ENCODE results near the gene FSTL4. TPM values are rescaled to one million over a fixed set of nuclear protein-coding genes. Genes with fewer than 3 reads are reported as not detected.

Gene FSTL4
- total and polyA plus RNA-seq, 4 donors = 0.02 to 0.18 TPM; not detected in 2

- Histone ChIP-seq H3K27ac (ENCODE audit: low read depth in 1 of 2, low read length in 2 of 2) (no peak overlapping the region), H3K9ac (ENCODE audit: low read depth in 1 of 2, low read length in 2 of 2) (no peak overlapping the region)
- 92% methylated on average over 17 of the region's 17 CpGs for WGBS
Observed at GRCh38 chr5:133290669-133291240, 321.6 kb downstream of the FSTL4 start.

More at GRCh38 chr5:133290669-133291240, 321.6 kb downstream of the FSTL4 start:
- H3K9me3 ChIP-seq (ENCODE audit: control insufficient read depth in 4 of 4, low read length in 3 of 4) = no peaks in the 10 kb centered on the region
- H3K27me3 ChIP-seq (ENCODE audit: control insufficient read depth in 4 of 4, insufficient read depth in 4 of 4, low read length in 3 of 4) = no peaks in the 10 kb centered on the region
- TF ChIP-seq, protein P1, sequence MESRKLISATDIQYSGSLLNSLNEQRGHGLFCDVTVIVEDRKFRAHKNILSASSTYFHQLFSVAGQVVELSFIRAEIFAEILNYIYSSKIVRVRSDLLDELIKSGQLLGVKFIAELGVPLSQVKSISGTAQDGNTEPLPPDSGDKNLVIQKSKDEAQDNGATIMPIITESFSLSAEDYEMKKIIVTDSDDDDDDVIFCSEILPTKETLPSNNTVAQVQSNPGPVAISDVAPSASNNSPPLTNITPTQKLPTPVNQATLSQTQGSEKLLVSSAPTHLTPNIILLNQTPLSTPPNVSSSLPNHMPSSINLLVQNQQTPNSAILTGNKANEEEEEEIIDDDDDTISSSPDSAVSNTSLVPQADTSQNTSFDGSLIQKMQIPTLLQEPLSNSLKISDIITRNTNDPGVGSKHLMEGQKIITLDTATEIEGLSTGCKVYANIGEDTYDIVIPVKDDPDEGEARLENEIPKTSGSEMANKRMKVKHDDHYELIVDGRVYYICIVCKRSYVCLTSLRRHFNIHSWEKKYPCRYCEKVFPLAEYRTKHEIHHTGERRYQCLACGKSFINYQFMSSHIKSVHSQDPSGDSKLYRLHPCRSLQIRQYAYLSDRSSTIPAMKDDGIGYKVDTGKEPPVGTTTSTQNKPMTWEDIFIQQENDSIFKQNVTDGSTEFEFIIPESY (IDR thresholded peaks at IDR 0.05) = no peak
- TF ChIP-seq SP1 (IDR thresholded peaks at IDR 0.05) = no peak
- TF ChIP-seq RXRA (IDR thresholded peaks at IDR 0.05) = no peak
- no peak for TF ChIP-seq FOXA2 (IDR thresholded peaks at IDR 0.05)
- no peak for TF ChIP-seq RAD21 (IDR thresholded peaks at IDR 0.05)
- TF ChIP-seq, protein P2, sequence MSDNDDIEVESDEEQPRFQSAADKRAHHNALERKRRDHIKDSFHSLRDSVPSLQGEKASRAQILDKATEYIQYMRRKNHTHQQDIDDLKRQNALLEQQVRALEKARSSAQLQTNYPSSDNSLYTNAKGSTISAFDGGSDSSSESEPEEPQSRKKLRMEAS (IDR thresholded peaks at IDR 0.05) = no peak
- TF ChIP-seq CTCF (IDR thresholded peaks at IDR 0.05; ENCODE audit: low read depth, low read length, missing input control) = no peak
- TF ChIP-seq GABPA (IDR thresholded peaks at IDR 0.05 in 1 of 2, conservative IDR thresholded peaks at IDR 0.05 in 1 of 2) = no peak
- TF ChIP-seq FOXA1 (IDR thresholded peaks at IDR 0.05) = no peak
- TF ChIP-seq HNF4G (IDR thresholded peaks at IDR 0.05) = no peak
- TF ChIP-seq, protein P3, sequence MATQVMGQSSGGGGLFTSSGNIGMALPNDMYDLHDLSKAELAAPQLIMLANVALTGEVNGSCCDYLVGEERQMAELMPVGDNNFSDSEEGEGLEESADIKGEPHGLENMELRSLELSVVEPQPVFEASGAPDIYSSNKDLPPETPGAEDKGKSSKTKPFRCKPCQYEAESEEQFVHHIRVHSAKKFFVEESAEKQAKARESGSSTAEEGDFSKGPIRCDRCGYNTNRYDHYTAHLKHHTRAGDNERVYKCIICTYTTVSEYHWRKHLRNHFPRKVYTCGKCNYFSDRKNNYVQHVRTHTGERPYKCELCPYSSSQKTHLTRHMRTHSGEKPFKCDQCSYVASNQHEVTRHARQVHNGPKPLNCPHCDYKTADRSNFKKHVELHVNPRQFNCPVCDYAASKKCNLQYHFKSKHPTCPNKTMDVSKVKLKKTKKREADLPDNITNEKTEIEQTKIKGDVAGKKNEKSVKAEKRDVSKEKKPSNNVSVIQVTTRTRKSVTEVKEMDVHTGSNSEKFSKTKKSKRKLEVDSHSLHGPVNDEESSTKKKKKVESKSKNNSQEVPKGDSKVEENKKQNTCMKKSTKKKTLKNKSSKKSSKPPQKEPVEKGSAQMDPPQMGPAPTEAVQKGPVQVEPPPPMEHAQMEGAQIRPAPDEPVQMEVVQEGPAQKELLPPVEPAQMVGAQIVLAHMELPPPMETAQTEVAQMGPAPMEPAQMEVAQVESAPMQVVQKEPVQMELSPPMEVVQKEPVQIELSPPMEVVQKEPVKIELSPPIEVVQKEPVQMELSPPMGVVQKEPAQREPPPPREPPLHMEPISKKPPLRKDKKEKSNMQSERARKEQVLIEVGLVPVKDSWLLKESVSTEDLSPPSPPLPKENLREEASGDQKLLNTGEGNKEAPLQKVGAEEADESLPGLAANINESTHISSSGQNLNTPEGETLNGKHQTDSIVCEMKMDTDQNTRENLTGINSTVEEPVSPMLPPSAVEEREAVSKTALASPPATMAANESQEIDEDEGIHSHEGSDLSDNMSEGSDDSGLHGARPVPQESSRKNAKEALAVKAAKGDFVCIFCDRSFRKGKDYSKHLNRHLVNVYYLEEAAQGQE (IDR thresholded peaks at IDR 0.05) = no peak
- no peak for TF ChIP-seq HNF4A (conservative IDR thresholded peaks at IDR 0.05)
- TF ChIP-seq TAF1 (conservative IDR thresholded peaks at IDR 0.05) = no peak
- TF ChIP-seq YY1 (IDR thresholded peaks at IDR 0.05) = no peak
- TF ChIP-seq JUND (IDR thresholded peaks at IDR 0.05) = no peak
- no peak for TF ChIP-seq NR2F2 (IDR thresholded peaks at IDR 0.05)
- no peak for TF ChIP-seq EGR1 (IDR thresholded peaks at IDR 0.05; ENCODE audit: low read depth in 2 of 2)
- no peaks in the 10 kb centered on the region for H3K36me3 ChIP-seq (ENCODE audit: control insufficient read depth in 4 of 4, insufficient read depth in 3 of 4, low read depth in 1 of 4, low read length in 3 of 4)
- DNase-seq (ENCODE audit: low spot score) = no peak
- no peak overlapping the region for H3K4me3 ChIP-seq (ENCODE audit: low read depth in 1 of 3, low read length in 3 of 3)
- H3K4me1 ChIP-seq (ENCODE audit: control insufficient read depth in 4 of 4, insufficient read depth in 4 of 4, low read length in 3 of 4) = peaks cover 0 to 3% (median 0%) of the 10 kb centered on the region in 4 donors

Measured in liver (tissue), 9 donors.